SH-SY5Y (cell line): ENCODE measurements around the gene FRMD4A.

Source experiments
- GATA2 ChIP-seq: IDR thresholded peaks from 2 replicates; pipeline ENCODE4 v1.6.1; 2011; ENCODE audit warnings: mild to moderate bottlenecking, low read depth, low read length
- GATA3 ChIP-seq: IDR thresholded peaks from 2 replicates; pipeline ENCODE4 v1.6.1; 2011; ENCODE audit warnings: low read depth, mild to moderate bottlenecking, low read length, moderate library complexity

DNA sequence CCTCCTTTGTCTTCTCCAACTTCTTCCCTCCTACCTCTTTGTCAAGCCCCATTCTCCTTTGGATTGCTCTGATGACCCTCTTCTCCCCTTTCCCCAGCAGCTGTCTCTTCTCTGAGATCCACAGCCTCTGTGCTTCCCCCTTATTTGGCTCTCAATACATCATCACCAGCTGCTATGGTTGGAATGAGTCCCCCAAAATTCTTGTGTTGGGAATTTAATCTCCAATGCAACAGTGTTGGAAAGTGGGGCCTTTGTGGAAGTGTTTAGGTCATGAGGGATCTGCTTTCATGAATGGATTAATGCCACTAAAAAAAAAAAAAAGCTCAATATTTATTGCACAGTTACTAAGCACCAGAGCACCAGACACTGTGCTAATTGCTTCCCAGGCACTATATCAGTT, 39.2 kb upstream of the FRMD4A start:
- TF ChIP-seq GATA2 (no peak), GATA3 (no peak)
